GM21390 (cell line): Measurements from ENCODE around the gene BLTP3B.

Experiments used
- ATAC-seq: cut with Tn5 transposase; IDR thresholded peaks from one replicate; pipeline ENCODE4 v1.9.1; 2021; ENCODE audit not compliant: unreplicated experiment

The BLTP3B gene

GRCh38 chr12:100164153-100164704 is 21.6 kb upstream of the BLTP3B start:
- no peak for ATAC-seq

GRCh38 chr12:100163416-100164152 is 20.9 kb upstream of the BLTP3B start:
- peak; percentile 100 for ATAC-seq

- no peak for ATAC-seq
Observed at GRCh38 chr12:100159391-100160104, 16.9 kb upstream of the BLTP3B start.

GRCh38 chr12:100158535-100158934 is 15.9 kb upstream of the BLTP3B start:
- ATAC-seq = no peak

- no peak for ATAC-seq
Observed at GRCh38 chr12:100157427-100157821, 14.8 kb upstream of the BLTP3B start.

- ATAC-seq = no peak
Observed at GRCh38 chr12:100156731-100157426, 14.2 kb upstream of the BLTP3B start.

- peak; percentile 91 for ATAC-seq
Observed at GRCh38 chr12:100154474-100155247, 12.0 kb upstream of the BLTP3B start.

GRCh38 chr12:100153131-100153530 is 10.5 kb upstream of the BLTP3B start:
- ATAC-seq = no peak

GRCh38 chr12:100151769-100152168 is 9.1 kb upstream of the BLTP3B start:
- no peak for ATAC-seq

GRCh38 chr12:100146252-100146651 is 3.6 kb upstream of the BLTP3B start:
- ATAC-seq = no peak

GRCh38 chr12:100145643-100146042 is 3.0 kb upstream of the BLTP3B start:
- ATAC-seq = no peak

GRCh38 chr12:100141998-100142850 is 450 bp downstream of the BLTP3B start:
- ATAC-seq = peak; percentile 39

- ATAC-seq = peak; percentile 22
Observed at GRCh38 chr12:100141666-100141997, 1.0 kb downstream of the BLTP3B start.

GRCh38 chr12:100138803-100139098 is 3.9 kb downstream of the BLTP3B start:
- no peak for ATAC-seq

- peak; percentile 20 for ATAC-seq
Observed at GRCh38 chr12:100138048-100138802, 4.4 kb downstream of the BLTP3B start.

GRCh38 chr12:100133200-100133599 is 9.5 kb downstream of the BLTP3B start:
- ATAC-seq = no peak

GRCh38 chr12:100128512-100128908 is 14.2 kb downstream of the BLTP3B start:
- ATAC-seq = no peak

GRCh38 chr12:100127766-100128511 is 14.7 kb downstream of the BLTP3B start:
- no peak for ATAC-seq
